Ecto neural progenitor cell (in vitro differentiated cells): ENCODE measurements around the gene ZNF853.
"Not testable (repeated sequence)": the region's sequence is repeated elsewhere in the genome, so short reads cannot be mapped to it uniquely, and the experiment has no call there.

Source experiments
- DNase-seq: peaks from one replicate; pipeline ENCODE4 v3.0.0-alpha.2; 2018; ENCODE audit warnings: low spot score

Gene ZNF853

DNA sequence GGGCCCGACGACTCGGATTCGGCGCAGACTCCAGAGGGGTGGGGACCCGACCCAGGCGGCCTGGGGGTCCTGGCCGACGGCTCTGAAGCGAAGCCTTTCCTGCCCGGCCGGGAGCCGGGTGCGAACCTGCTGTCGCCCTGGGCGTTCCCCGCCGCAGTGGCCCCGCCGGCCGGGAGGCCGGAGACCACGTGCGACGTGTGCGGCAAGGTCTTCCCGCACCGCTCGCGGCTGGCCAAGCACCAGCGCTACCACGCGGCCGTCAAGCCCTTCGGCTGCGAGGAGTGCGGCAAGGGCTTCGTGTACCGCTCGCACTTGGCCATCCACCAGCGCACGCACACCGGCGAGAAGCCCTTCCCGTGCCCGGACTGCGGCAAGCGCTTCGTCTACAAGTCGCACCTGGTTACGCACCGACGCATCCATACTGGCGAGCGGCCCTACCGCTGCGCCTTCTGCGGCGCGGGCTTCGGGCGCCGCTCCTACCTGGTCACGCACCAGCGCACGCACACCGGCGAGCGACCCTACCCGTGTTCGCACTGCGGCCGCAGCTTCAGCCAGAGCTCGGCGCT is 37.1 kb downstream of the ZNF853 start:
- DNase-seq: no peak

DNA sequence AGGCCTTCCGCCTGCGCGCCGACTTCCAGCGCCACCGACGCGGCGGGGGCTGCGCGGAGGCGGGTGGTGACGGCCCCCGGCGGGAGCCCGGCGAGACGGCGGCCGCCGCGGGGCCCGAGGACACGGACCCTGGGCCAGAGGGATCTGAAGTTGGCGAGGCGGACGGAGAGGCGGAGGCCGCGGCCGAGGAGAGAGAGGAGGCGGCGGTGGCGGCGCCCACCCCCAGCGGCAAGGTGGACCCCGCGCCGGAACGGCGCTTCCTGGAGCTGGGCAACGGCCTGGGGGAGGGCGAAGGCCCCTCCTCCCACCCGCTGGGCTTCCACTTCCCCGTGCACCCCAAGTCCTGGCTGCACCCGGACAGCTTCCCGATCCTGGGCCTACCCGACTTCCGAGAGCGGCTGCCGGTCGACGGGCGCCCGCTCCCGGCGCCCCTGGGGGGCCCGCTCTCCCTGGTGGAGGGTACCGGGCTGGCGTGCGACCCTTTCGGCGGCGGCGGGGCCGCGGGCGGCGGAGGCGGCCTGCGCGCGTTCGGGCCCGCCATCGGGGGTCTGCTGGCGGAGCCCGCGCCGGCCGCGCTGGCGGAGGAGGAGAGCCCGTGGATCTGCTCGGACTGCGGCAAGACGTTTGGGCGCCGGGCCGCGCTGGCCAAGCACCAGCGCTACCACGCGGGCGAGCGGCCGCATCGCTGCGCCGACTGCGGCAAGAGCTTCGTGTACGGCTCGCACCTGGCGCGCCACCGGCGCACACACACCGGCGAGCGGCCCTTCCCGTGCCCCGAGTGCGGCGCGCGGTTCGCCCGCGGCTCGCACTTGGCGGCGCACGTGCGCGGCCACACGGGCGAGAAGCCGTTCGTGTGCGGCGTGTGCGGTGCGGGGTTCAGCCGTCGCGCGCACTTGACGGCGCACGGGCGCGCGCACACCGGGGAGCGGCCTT is 37.9 kb downstream of the ZNF853 start:
- no peak for DNase-seq

DNA sequence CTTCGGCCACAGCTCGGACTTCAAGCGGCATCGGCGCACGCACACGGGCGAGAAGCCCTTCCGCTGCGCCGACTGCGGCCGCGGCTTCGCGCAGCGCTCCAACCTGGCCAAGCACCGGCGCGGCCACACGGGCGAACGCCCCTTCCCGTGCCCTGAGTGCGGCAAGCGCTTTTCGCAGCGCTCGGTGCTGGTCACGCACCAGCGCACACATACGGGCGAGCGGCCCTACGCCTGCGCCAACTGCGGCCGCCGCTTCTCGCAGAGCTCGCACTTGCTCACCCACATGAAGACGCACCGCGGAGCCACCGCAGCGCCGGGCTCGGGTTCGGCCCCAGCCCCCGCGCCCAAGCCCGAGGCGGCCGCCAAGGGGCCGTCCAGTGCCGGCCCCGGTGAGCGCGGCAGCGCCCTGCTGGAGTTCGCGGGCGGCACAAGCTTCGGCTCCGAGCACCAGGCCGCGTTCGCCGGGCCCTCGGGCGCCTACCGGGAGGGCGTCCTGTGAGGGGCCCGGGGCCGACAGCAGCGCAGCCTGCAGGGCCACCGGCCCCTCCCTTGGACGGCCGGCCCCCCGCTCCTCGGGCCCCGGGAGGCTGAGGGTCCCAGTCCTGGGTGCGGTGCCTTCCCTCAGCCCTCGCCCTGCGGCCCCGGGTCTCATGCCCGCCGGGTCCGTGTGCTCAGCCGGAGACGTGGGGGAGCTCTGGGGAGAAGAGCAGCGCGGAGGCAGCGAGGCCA is 38.9 kb downstream of the ZNF853 start:
- DNase-seq: no peak

DNA sequence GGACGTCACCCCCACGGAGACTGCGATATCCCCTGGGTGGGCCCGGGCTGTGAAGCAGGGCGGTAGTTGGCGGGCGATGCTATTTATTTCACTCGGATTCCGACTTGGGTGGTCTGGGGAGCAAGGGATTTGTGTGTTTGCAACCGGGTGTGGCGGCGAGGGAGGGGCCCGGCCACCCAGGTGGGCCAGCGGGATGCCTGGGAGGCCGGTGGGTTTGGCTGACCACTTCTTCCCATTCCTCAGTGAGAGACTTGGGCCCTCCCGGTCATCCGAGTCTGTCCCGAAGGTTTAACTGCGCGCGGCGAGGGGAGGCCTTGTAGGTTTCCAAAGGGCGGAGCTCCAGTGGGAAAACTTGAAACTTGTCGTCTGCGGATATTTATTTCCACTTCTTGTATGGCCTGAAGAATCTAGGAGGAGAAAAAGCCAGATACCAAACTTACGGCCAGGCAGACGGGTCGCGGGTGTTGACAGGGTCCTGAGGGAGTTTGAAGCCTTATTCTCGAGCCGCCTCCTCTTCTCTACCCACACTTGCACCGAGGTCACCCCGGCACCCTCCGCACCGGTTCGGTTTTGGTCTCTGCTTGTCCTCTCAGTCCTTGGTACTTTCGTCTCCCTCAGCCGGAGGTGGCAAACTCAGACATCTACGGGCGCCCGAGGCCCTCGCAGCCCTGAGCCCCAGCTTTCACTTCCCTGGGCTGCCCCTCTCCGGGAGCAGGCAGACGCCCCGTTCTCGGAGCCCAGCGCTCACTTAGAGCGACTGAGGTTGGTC is 39.6 kb downstream of the ZNF853 start:
- DNase-seq: no peak

DNA sequence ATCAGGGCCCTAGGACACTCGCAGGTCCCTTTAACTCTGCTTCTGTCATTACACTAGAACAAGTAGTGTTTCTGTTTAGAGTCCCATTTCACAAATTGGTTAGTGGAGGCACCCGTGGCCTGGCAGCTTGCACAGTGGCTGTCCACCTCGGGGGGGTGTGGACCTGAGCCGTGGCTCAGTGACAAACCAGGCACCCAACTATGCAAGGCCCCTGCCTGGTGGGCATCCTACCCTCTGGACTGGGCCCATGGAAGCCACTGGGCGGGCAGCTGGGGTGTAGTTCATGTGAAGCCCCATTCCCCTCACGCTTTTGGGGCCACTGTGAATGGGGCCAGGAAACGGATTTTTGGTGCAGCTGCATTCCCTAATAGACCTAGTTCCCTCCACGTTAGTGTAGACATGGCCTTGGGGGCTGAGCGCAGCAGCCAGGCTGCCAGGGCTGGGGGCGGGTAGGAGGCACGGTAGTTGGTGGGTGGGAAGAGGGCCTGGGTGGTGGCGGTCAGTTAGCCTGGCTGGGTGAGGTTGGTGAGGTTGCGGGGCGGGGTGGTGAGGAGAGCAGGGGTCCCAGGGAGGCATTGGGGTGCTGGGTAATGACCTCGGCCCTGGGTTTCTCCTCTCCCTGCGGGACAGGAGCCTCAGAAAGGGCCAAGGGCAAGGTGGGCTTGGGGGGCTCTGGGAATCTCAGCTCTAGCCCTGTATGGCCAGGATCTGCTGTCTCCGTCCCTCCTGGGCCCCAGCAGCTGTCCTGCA is 40.4 kb downstream of the ZNF853 start:
- no peak for DNase-seq

DNA sequence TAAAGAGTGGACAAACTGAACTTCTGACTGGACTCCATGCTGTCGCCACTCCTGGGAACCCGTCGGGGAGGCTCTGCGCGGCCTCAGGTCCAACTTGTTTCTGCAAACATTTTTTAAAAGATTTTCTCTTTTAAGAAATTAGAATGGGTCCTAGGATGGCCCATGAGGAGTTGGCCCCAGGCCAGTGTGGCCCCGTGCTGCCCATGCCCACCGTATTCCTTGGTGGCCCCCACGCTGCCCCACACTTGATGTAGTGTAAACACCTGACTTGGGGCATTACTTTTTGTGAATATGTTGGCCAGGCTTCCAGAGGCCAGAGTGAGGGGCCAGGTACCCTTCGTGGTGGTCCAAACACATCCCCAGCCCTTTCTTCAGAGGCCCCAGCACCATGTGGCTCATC is 41.0 kb downstream of the ZNF853 start:
- DNase-seq: no peak

DNA sequence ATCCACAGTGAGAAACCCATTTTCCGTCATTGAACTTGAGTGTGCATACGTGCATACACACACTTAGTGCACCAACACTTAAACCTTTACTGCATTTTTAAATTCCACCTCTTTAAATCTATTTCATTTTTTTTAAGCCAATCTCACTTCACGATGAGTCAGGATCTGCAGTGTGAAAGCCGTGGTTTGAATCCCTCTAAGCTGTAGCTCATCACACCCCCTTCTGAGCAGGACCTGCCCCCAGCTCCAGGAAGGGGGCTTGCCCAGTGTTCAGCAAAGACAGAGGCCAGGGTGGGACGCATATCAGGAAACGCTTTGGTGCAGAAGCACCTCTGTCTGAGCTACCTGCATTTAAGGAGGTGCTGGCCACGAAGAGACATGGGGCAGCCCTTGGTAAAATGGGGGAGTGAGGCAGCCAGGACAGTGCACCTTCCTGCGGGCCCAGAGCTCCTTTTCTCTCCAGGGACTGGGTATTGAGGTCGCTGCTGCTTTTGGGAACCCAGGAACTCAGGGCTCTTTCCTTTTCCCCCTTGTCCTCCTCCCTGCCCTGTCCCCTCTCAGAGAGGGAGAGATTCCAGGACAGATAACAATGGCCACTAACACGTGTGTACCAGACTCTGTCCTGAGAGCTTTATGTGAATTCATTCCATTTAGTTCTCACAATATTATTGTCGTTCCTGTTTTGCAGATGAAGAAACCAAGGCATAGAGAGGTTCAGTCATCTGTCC is 43.4 kb downstream of the ZNF853 start:
- no peak for DNase-seq

DNA sequence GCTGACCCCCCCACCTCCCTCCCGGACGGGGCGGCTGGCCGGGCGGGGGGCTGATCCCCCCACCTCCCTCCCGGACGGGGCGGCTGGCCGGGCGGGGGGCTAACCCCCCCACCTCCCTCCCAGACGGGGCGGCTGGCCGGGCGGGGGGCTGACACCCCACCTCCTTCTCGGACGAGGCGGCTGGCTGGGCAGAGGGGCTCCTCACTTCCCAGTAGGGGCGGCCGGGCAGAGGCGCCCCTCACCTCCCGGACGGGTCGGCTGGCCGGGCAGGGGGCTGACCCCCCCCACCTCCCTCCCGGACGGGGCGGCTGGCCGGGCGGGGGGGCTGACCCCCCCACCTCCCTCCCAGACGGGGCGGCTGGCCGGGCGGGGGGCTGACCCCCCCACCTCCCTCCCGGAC is 55.4 kb downstream of the ZNF853 start:
- not testable (repeated sequence) for DNase-seq
